Activated CD4-positive, alpha-beta T cell treated with anti-CD3 and anti-CD28 coated beads for 36 hours (primary cell): ENCODE measurements around the gene SEPTIN14. TPM values are rescaled to one million over a fixed set of nuclear protein-coding genes. Genes with fewer than 3 reads are reported as not detected.
A peak's percentile ranks its signal among the peaks of the same experiment; 100 is the strongest.
"Not testable (repeated sequence)": the region's sequence is repeated elsewhere in the genome, so short reads cannot be mapped to it uniquely, and the experiment has no call there.

Experiments
- ATAC-seq: fragments of 200-7000 bp; cut with Tn5 transposase; one replicate; pipeline ENCODE4 v1.10.0; 2021; ENCODE audit warnings: mild to moderate bottlenecking, moderate library complexity
- CTCF ChIA-PET: fragments of 350-600 bp; sonication (Branson Sonifier 250); formaldehyde crosslinking; loops from one replicate; lab custom pipeline; 2021; ENCODE audit warnings: antibody characterized with exemption; lab: Charles Lee
- POLR2A ChIA-PET: fragments of 350-600 bp; sonication (Branson Sonifier 250); formaldehyde crosslinking; loops from one replicate; lab custom pipeline; 2021; ENCODE audit warnings: antibody characterized with exemption, inconsistent platforms; lab: Charles Lee
- DNase-seq: peaks from one replicate; pipeline ENCODE4 v3.0.0-alpha.2; 2020
- H3K27ac Mint-ChIP-seq: one replicate; pipeline ENCODE4 v1.8.0; 2021; ENCODE audit warnings: mixed read lengths
- H3K27me3 Mint-ChIP-seq: one replicate; pipeline ENCODE4 v1.8.0; 2021; ENCODE audit warnings: mixed read lengths
- H3K36me3 Mint-ChIP-seq: one replicate; pipeline ENCODE4 v1.8.0; 2021; ENCODE audit warnings: low read depth, mixed read lengths
- H3K4me1 Mint-ChIP-seq: one replicate; pipeline ENCODE4 v1.8.0; 2021; ENCODE audit warnings: mixed read lengths
- H3K4me3 Mint-ChIP-seq: one replicate; pipeline ENCODE4 v1.8.0; 2021; ENCODE audit warnings: mild to moderate bottlenecking, moderate library complexity, mixed read lengths
- H3K9me3 Mint-ChIP-seq: one replicate; pipeline ENCODE4 v1.8.0; 2021; ENCODE audit warnings: low read depth, mixed read lengths
- intact Hi-C, 2 experiments: fragments of 100-400 bp; cut with DNase I in 1 of 2; cut with micrococcal nuclease in 1 of 2; formaldehyde crosslinking; loops; one replicate each; pipeline versions ENCODE4 v1.14.2 to v1.15.1; 2022 to 2024; cut with DNase I, micrococcal nuclease
- total RNA-seq, 2 experiments: library from RNA; stranded (reverse); gene quantifications; one replicate each; pipeline ENCODE4 v1.2.3, GENCODE V29; 2021

SEPTIN14 gene
- not detected for total RNA-seq

DNA sequence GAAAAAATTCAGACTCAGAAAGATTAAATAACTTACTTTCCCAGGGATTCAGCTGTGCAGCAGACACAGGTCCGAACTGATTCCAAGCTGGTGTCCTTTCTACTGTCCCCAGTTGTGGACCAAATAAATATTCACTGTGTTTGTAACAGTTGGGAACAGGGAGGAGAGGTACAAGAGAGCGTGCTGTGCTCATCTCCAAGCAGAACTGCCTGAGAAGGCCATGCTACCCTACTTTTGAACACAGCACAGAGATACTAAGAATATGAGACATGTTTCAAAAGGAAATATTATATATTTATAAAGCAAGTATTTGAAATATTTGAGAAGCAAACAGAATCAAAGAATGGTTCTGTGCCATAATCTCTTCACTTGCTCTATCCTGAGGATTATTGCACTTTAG lies at the start of gene SEPTIN14:
Gene SEPTIN14, minus strand, starts transcription at position 101 of the 400 bp plus-strand sequence. CDS start 756 bp downstream, outside the sequence.
- H3K27ac Mint-ChIP-seq, result not testable (repeated sequence)

GRCh38 chr7:55903985-55904759 lies 41.6 kb upstream of the SEPTIN14 start:
- DNase-seq (no peak), ATAC-seq (no peak)
- ChIA-PET CTCF (no interaction called here), POLR2A (no interaction called here)
- H3K4me1 Mint-ChIP-seq, result no peaks in the 10 kb centered on the region
- no peak overlapping the region for H3K4me3 Mint-ChIP-seq
- H3K9me3 Mint-ChIP-seq, result no peaks in the 10 kb centered on the region
- intact Hi-C loops, result no loop called here
- peaks cover 12% of the 10 kb centered on the region for H3K36me3 Mint-ChIP-seq
- H3K27ac Mint-ChIP-seq, result no peak overlapping the region
- H3K27me3 Mint-ChIP-seq, result no peaks in the 10 kb centered on the region

More for the DNA sequence above, at the start of gene SEPTIN14:
- POLR2A ChIA-PET, H3K27me3 Mint-ChIP-seq, H3K9me3 Mint-ChIP-seq, DNase-seq, intact Hi-C loops, H3K36me3 Mint-ChIP-seq, H3K4me1 Mint-ChIP-seq, CTCF ChIA-PET, H3K4me3 Mint-ChIP-seq, ATAC-seq: not testable (repeated sequence)

GRCh38 chr7:55901059-55901458 lies 38.5 kb upstream of the SEPTIN14 start:
- ATAC-seq, H3K9me3 Mint-ChIP-seq, H3K4me3 Mint-ChIP-seq, CTCF ChIA-PET, H3K27ac Mint-ChIP-seq, H3K4me1 Mint-ChIP-seq, DNase-seq, intact Hi-C loops, POLR2A ChIA-PET, H3K27me3 Mint-ChIP-seq, H3K36me3 Mint-ChIP-seq: not testable (repeated sequence)

DNA sequence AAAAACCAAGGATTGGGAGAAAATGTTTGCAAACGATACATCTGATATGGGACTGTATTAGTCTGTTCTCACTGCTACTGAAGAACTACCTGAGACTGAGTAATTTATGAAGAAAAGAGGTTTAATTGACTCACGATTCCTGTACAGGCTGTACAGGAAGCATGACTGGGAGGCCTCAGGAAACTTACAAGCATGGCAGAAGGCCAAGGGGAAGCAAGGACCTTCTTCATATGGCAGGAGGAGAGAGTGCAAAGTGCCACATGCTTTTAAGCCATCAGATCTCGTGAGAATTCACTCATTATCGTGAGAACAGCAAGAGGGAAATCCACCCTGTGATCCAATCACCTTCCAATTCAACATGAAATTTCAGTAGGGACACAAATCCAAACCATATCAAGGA lies 35.7 kb upstream of the SEPTIN14 start:
- Mint-ChIP-seq H3K27me3 (no peaks in the 10 kb centered on the region), H3K9me3 (no peaks in the 10 kb centered on the region), H3K36me3 (peaks cover 3% of the 10 kb centered on the region), H3K4me3 (no peak overlapping the region), H3K4me1 (no peaks in the 10 kb centered on the region), H3K27ac (no peak overlapping the region)
- CTCF ChIA-PET, result no interaction called here
- intact Hi-C loops, result no loop called here
- ATAC-seq, result no peak
- DNase-seq, result no peak
- POLR2A ChIA-PET, result no interaction called here

GRCh38 chr7:55895021-55895420 lies 32.5 kb upstream of the SEPTIN14 start:
- Mint-ChIP-seq H3K4me3 (no peak overlapping the region), H3K27ac (no peak overlapping the region), H3K27me3 (no peaks in the 10 kb centered on the region), H3K36me3 (no peaks in the 10 kb centered on the region), H3K4me1 (no peaks in the 10 kb centered on the region), H3K9me3 (no peaks in the 10 kb centered on the region)
- ATAC-seq (no peak), DNase-seq (no peak)
- intact Hi-C loops, result no loop called here
- ChIA-PET CTCF (no interaction called here), POLR2A (no interaction called here)

GRCh38 chr7:55893940-55894339 lies 31.4 kb upstream of the SEPTIN14 start:
- no peak for DNase-seq
- intact Hi-C loops, result no loop called here
- Mint-ChIP-seq H3K27me3 (no peaks in the 10 kb centered on the region), H3K36me3 (no peaks in the 10 kb centered on the region), H3K4me3 (no peak overlapping the region), H3K4me1 (no peaks in the 10 kb centered on the region), H3K27ac (no peak overlapping the region), H3K9me3 (no peaks in the 10 kb centered on the region)
- POLR2A ChIA-PET, result no interaction called here
- no peak for ATAC-seq
- CTCF ChIA-PET, result no interaction called here

DNA sequence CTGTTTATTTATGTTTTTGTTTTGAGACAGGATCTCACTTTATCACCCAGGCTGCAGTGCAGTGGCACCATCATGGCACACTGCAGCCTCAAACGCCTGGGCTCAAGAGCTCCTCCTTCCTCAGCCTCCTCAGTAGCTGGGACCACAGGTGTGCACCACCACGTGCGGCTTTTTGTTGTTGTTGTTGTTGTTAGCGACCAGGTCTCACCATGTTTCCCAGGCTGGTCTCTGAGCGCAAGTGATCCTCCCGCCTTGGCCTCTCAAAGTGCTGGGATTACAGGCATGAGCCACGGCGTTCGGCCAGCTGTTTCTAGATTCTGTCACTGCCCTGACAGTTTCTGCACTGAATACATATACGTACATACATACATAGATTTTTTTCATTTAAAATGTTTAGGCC lies 25.8 kb upstream of the SEPTIN14 start:
- CTCF ChIA-PET, ATAC-seq, POLR2A ChIA-PET, H3K9me3 Mint-ChIP-seq, DNase-seq, H3K27me3 Mint-ChIP-seq, H3K36me3 Mint-ChIP-seq, H3K4me1 Mint-ChIP-seq: not testable (repeated sequence)
- intact Hi-C loops, result loop anchor here (1.0 to 5.0 kb wide), 3 partner anchors 64 to 522 kb away; partner anchors contain the start of genes CHCHD2 (in 1 of the 2) and MRPS17 (in 1 of the 2)
- Mint-ChIP-seq H3K27ac (peak overlapping the region; percentile 82), H3K4me3 (peak overlapping the region; percentile 80)

DNA sequence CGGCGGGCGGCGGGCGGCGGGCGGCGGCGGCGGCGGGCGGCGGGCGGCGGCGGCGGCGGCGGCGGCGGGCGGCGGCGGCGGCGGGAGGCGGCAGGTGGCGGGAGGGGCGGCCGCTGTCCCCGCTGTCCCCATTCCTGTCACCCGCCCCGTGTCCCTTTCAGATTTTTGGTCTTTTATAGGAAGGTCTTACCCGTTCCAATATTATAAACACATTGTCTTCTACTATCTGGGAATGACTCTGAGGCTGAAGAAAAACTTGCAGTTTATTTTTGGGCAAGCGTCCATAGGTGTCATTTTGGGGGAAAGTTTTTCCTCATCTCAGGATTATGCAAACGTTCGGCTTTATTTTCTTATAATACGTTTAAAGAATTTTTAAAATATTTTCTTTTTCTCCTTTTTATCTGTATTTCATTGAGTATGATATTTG lies 25.3 kb upstream of the SEPTIN14 start:
- Mint-ChIP-seq H3K27me3 (no peaks in the 10 kb centered on the region), H3K36me3 (no peaks in the 10 kb centered on the region), H3K27ac (peak overlapping the region; percentile 82), H3K4me1 (peaks cover 5% of the 10 kb centered on the region), H3K9me3 (no peaks in the 10 kb centered on the region), H3K4me3 (peak overlapping the region; percentile 80)
- POLR2A ChIA-PET, result no interaction called here
- DNase-seq, result peak; percentile 21
- intact Hi-C loops, result loop anchor here (1.0 to 5.0 kb wide), 8 partner anchors 63 to 522 kb away; partner anchors contain the start of genes CHCHD2 (in 2 of the 2), MRPS17 (in 2 of the 2), CCT6A (in 1 of the 2) and NIPSNAP2 (in 1 of the 2)
- ATAC-seq, result no peak
- CTCF ChIA-PET, result no interaction called here

- peaks cover 5% of the 10 kb centered on the region for H3K4me1 Mint-ChIP-seq
- ChIA-PET POLR2A (no interaction called here), CTCF (no interaction called here)
- H3K27ac Mint-ChIP-seq, result no peak overlapping the region
- intact Hi-C loops, result no loop called here
- H3K27me3 Mint-ChIP-seq, result no peaks in the 10 kb centered on the region
- no peaks in the 10 kb centered on the region for H3K9me3 Mint-ChIP-seq
- ATAC-seq (no peak), DNase-seq (no peak)
- no peak overlapping the region for H3K4me3 Mint-ChIP-seq
- no peaks in the 10 kb centered on the region for H3K36me3 Mint-ChIP-seq
Measured at GRCh38 chr7:55884321-55884720, 21.8 kb upstream of the SEPTIN14 start.

GRCh38 chr7:55878691-55879090 lies 16.1 kb upstream of the SEPTIN14 start:
- H3K27me3 Mint-ChIP-seq, result no peaks in the 10 kb centered on the region
- no peak overlapping the region for H3K4me3 Mint-ChIP-seq
- H3K4me1 Mint-ChIP-seq, result peaks cover 2% of the 10 kb centered on the region
- no peak overlapping the region for H3K27ac Mint-ChIP-seq
- intact Hi-C loops, result no loop called here
- H3K9me3 Mint-ChIP-seq, result no peaks in the 10 kb centered on the region
- ChIA-PET POLR2A (no interaction called here), CTCF (no interaction called here)
- DNase-seq, result no peak
- H3K36me3 Mint-ChIP-seq, result no peaks in the 10 kb centered on the region
- ATAC-seq, result no peak

DNA sequence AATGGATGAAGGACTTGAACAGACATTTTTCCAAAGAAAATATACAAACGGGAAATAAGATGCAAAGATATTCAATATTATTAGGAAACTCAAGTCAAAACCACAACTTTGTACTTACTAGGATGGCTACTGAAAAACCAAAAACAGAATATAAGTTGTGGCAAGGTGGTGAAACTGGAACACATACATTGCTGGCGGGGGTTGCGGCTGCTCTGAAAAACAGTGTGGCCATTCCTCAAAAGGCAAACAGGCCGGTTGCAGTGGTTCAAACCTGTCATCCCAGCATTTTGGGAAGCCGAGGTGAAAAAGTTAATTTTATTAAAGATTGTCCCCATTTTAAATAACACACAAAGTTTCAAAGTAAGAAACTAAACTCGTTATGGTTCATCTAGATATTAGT lies 14.8 kb upstream of the SEPTIN14 start:
- Mint-ChIP-seq H3K4me1 (peaks cover 2% of the 10 kb centered on the region), H3K9me3 (no peaks in the 10 kb centered on the region), H3K27ac (no peak overlapping the region), H3K4me3 (no peak overlapping the region), H3K36me3 (no peaks in the 10 kb centered on the region), H3K27me3 (no peaks in the 10 kb centered on the region)
- POLR2A ChIA-PET, result no interaction called here
- ATAC-seq (no peak), DNase-seq (no peak)
- CTCF ChIA-PET, result no interaction called here
- intact Hi-C loops, result no loop called here

DNA sequence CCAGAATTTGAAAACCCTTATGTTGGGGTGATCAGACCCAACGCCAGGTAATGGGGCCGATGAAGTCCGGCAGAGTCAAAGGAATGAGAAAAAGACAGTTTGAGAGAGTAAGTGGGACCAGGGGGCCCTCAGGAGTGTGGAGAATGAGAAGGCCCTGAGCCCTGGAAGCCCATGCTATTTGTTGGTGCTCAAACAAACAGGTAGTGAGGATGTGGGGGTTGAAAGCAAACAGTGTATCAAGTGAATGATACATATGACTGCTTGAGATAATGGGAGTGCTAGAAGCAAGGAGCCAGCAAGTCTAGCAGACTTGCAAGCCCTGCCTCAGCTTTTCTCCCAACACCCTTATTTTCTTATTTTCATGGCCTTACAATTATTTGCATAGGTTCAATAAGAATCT lies 11.2 kb upstream of the SEPTIN14 start:
- Mint-ChIP-seq H3K4me3 (no peak overlapping the region), H3K27me3 (no peaks in the 10 kb centered on the region), H3K4me1 (no peaks in the 10 kb centered on the region), H3K27ac (no peak overlapping the region), H3K9me3 (no peaks in the 10 kb centered on the region), H3K36me3 (no peaks in the 10 kb centered on the region)
- ATAC-seq (no peak), DNase-seq (no peak)
- intact Hi-C loops, result no loop called here
- ChIA-PET CTCF (no interaction called here), POLR2A (no interaction called here)
